HCT116 (cell line): ENCODE data around the gene GPR146. TPM values are rescaled to one million over a fixed set of nuclear protein-coding genes. Genes with fewer than 3 reads are reported as not detected.

Source experiments
- ATAC-seq: fragments of 200-7000 bp; cut with Tn5 transposase; 2 replicates; pipeline ENCODE4 v1.9.1; 2020; ENCODE audit warnings: mild to moderate bottlenecking, moderate library complexity
- BruUV-seq: library from RNA; stranded (reverse); fragments of 400-500 nt; replicated peaks from 2 replicates; lab custom pipeline; 2021; lab: Mats Ljungman, UMichigan
- CTCF ChIA-PET: fragments of 300-600 bp; sonication (Branson Sonifier 250); formaldehyde crosslinking; loops from one replicate; lab custom pipeline; 2021; ENCODE audit warnings: antibody characterized with exemption; lab: Charles Lee
- POLR2A ChIA-PET: fragments of 300-600, 350-600 bp; sonication (Branson Sonifier 250); formaldehyde crosslinking; loops from one replicate; lab custom pipeline; 2021; ENCODE audit warnings: antibody characterized with exemption; lab: Charles Lee
- RAD21 ChIA-PET, 2 experiments: fragments of 300-600 bp; sonication (Branson Sonifier 250); formaldehyde crosslinking; loops; one replicate each; lab custom pipeline; 2023; ENCODE audit warnings: low total read pairs in 2 of 2; ENCODE audit not compliant: uncharacterized antibody in 2 of 2, unreplicated experiment in 2 of 2, low non-redundant PET in 1 of 2; lab: Charles Lee
- DNase-seq: peaks from one replicate; pipeline ENCODE4 v3.0.0-alpha.2; 2010; ENCODE audit warnings: low read depth, low spot score
- H2AFZ ChIP-seq: fragments of 200-600 bp; shearing (Covaris generic), sonication (generic); 2 replicates; pipeline ENCODE4 v1.6.1; 2017; ENCODE audit warnings: low read depth, mixed run types, mixed read lengths, antibody characterized with exemption, low read length; ENCODE audit not compliant: poor library complexity, severe bottlenecking
- H3K27ac ChIP-seq: 2 replicates; pipeline ENCODE4 v1.5.1; 2012; ENCODE audit warnings: low read depth, low read length
- H3K27me3 ChIP-seq: fragments of 200-600 bp; sonication (generic); 2 replicates; pipeline ENCODE4 v1.6.1; 2016; ENCODE audit warnings: mixed run types, low read length, mixed read lengths; ENCODE audit not compliant: insufficient read depth
- H3K36me3 ChIP-seq, 2 experiments: fragments of 200-500 bp in 1 of 2; fragments of 200-600 bp in 1 of 2; sonication (Bioruptor generic) in 1 of 2; sonication (generic) in 1 of 2; 2 replicates each; pipeline versions ENCODE4 v1.5.1 to v1.6.1; 2014 to 2016; ENCODE audit warnings: low read length in 2 of 2, inconsistent platforms in 1 of 2, mixed read lengths in 1 of 2, mixed run types in 1 of 2; ENCODE audit not compliant: insufficient read depth in 2 of 2, control insufficient read depth in 1 of 2
- H3K4me1 ChIP-seq, 2 experiments: fragments of 200-600 bp in 1 of 2; sonication (generic) in 1 of 2; 2 replicates each; pipeline versions ENCODE4 v1.5.1 to v1.6.1; 2012 to 2017; ENCODE audit warnings: low read length in 2 of 2, inconsistent platforms in 1 of 2, mild to moderate bottlenecking in 1 of 2, mixed read lengths in 1 of 2, mixed run types in 1 of 2, moderate library complexity in 1 of 2; ENCODE audit not compliant: insufficient read depth in 2 of 2, control insufficient read depth in 1 of 2
- H3K4me2 ChIP-seq: fragments of 200-600 bp; sonication (generic); 2 replicates; pipeline ENCODE4 v1.6.1; 2017; ENCODE audit warnings: mixed run types, low read length, mixed read lengths
- H3K4me3 ChIP-seq, 2 experiments: fragments of 200-600 bp in 1 of 2; sonication (generic) in 1 of 2; replicated peaks in 1 of 2; 2 replicates each; pipeline ENCODE4 v1.5.1; 2011 to 2016; ENCODE audit warnings: low read length in 2 of 2, control low read depth in 1 of 2, low read depth in 1 of 2, mild to moderate bottlenecking in 1 of 2, mixed read lengths in 1 of 2, mixed run types in 1 of 2
- H3K79me2 ChIP-seq: fragments of 200-600 bp; sonication (generic); 2 replicates; pipeline ENCODE4 v1.6.1; 2017; ENCODE audit warnings: mild to moderate bottlenecking, mixed run types, low read length, moderate library complexity, mixed read lengths; ENCODE audit not compliant: insufficient read depth
- H3K9ac ChIP-seq: fragments of 200-600 bp; sonication (generic); 2 replicates; pipeline ENCODE4 v1.6.1; 2016; ENCODE audit warnings: low read length, mixed read lengths
- H3K9me2 ChIP-seq: fragments of 200-600 bp; sonication (generic), shearing (Covaris generic); 2 replicates; pipeline ENCODE4 v1.6.1; 2017; ENCODE audit warnings: mixed run types, mild to moderate bottlenecking, moderate library complexity; ENCODE audit not compliant: insufficient read depth
- H3K9me3 ChIP-seq, 2 experiments: fragments of 200-500 bp in 1 of 2; fragments of 200-600 bp in 1 of 2; sonication (Bioruptor generic) in 1 of 2; sonication (generic) in 1 of 2; 2 replicates each; pipeline ENCODE4 v1.6.1; 2014 to 2017; ENCODE audit warnings: low read length in 2 of 2, mixed read lengths in 2 of 2, inconsistent platforms in 1 of 2, low read depth in 1 of 2, mild to moderate bottlenecking in 1 of 2, mixed run types in 1 of 2, moderate library complexity in 1 of 2; ENCODE audit not compliant: control insufficient read depth in 1 of 2, insufficient read depth in 1 of 2
- H4K20me1 ChIP-seq: fragments of 200-600 bp; sonication (generic), shearing (Covaris generic); 2 replicates; pipeline ENCODE4 v1.6.1; 2017; ENCODE audit warnings: mixed run types, mild to moderate bottlenecking, moderate library complexity; ENCODE audit not compliant: insufficient read depth
- CBX3 ChIP-seq: IDR thresholded peaks from 2 replicates; pipeline ENCODE4 v1.6.1; 2012; ENCODE audit warnings: low read depth
- CEBPB ChIP-seq: IDR thresholded peaks from 2 replicates; pipeline ENCODE4 v1.6.1; 2012; ENCODE audit warnings: low read depth
- EGR1 ChIP-seq: IDR thresholded peaks from 2 replicates; pipeline ENCODE4 v1.6.1; 2012; ENCODE audit warnings: low read depth
- ELF1 ChIP-seq: IDR thresholded peaks from 2 replicates; pipeline ENCODE4 v1.6.1; 2012; ENCODE audit warnings: low read depth, borderline replicate concordance
- EZH2phosphoT487 ChIP-seq: fragments of 200-600 bp; IDR thresholded peaks from 2 replicates; pipeline ENCODE4 v1.6.1; 2018; ENCODE audit warnings: antibody characterized with exemption, borderline replicate concordance
- FOSL1 ChIP-seq: IDR thresholded peaks from 2 replicates; pipeline ENCODE4 v1.6.1; 2012; ENCODE audit warnings: low read depth
- JUND ChIP-seq: IDR thresholded peaks from 2 replicates; pipeline ENCODE4 v1.6.1; 2012
- POLR2AphosphoS5 ChIP-seq: IDR thresholded peaks from 2 replicates; pipeline ENCODE4 v1.6.1; 2011; ENCODE audit warnings: mild to moderate bottlenecking, low read depth, low read length, moderate library complexity
- RAD21 ChIP-seq: IDR thresholded peaks from 2 replicates; pipeline ENCODE4 v1.6.1; 2012; ENCODE audit warnings: low read depth, mild to moderate bottlenecking
- SIN3A ChIP-seq: IDR thresholded peaks from 2 replicates; pipeline ENCODE4 v1.6.1; 2012; ENCODE audit warnings: low read depth
- SRF ChIP-seq: IDR thresholded peaks from 2 replicates; pipeline ENCODE4 v1.6.1; 2012; ENCODE audit warnings: low read depth
- TCF7L2 ChIP-seq: IDR thresholded peaks from 2 replicates; pipeline ENCODE4 v1.7.0; 2011; ENCODE audit warnings: borderline replicate concordance, inconsistent platforms; ENCODE audit not compliant: insufficient read depth, insufficient read length; ENCODE audit errors: extremely low read depth
- ZFX ChIP-seq: fragments of 450-650 bp; IDR thresholded peaks from 2 replicates; pipeline ENCODE4 v1.6.1; 2017
- intact Hi-C: fragments of 100-400 bp; cut with micrococcal nuclease; formaldehyde crosslinking; loops from 2 replicates; pipeline ENCODE4 v1.10.0; 2022
- total RNA-seq: library from RNA; stranded (reverse); gene quantifications from one replicate; pipeline ENCODE4 v1.2.1, GENCODE V29; 2021; ENCODE audit not compliant: unreplicated experiment
- TF ChIP-seq, protein P1 (sequence below), 3 experiments: fragments of 200-600 bp in 1 of 3; sonication (generic) in 1 of 3; IDR thresholded peaks in 2 of 3; conservative IDR thresholded peaks in 1 of 3; 2 replicates each; pipeline ENCODE4 v1.5.1; 2012 to 2017; ENCODE audit warnings: low read depth in 2 of 3, low read length in 2 of 3, antibody characterized with exemption in 1 of 3, borderline replicate concordance in 1 of 3, control low read depth in 1 of 3, mild to moderate bottlenecking in 1 of 3, mixed read lengths in 1 of 3, mixed run types in 1 of 3, moderate library complexity in 1 of 3; ENCODE audit not compliant: insufficient read depth in 1 of 3
- TF ChIP-seq, protein P2 (sequence below): IDR thresholded peaks from 2 replicates; pipeline ENCODE4 v1.6.1; 2011; ENCODE audit warnings: mild to moderate bottlenecking, low read length, moderate library complexity; ENCODE audit not compliant: insufficient replicate concordance; ENCODE audit errors: extremely low read depth
- TF ChIP-seq, protein P3 (sequence below): IDR thresholded peaks from 2 replicates; pipeline ENCODE4 v1.6.1; 2012
- TF ChIP-seq, protein P4 (sequence below): IDR thresholded peaks from 2 replicates; pipeline ENCODE4 v1.6.1; 2012; ENCODE audit warnings: low read depth
- TF ChIP-seq, protein P5 (sequence below): IDR thresholded peaks from 2 replicates; pipeline ENCODE4 v1.6.1; 2012

Gene GPR146
- total RNA-seq, 1 experiment from 2014 or later, result 2.4 TPM

DNA sequence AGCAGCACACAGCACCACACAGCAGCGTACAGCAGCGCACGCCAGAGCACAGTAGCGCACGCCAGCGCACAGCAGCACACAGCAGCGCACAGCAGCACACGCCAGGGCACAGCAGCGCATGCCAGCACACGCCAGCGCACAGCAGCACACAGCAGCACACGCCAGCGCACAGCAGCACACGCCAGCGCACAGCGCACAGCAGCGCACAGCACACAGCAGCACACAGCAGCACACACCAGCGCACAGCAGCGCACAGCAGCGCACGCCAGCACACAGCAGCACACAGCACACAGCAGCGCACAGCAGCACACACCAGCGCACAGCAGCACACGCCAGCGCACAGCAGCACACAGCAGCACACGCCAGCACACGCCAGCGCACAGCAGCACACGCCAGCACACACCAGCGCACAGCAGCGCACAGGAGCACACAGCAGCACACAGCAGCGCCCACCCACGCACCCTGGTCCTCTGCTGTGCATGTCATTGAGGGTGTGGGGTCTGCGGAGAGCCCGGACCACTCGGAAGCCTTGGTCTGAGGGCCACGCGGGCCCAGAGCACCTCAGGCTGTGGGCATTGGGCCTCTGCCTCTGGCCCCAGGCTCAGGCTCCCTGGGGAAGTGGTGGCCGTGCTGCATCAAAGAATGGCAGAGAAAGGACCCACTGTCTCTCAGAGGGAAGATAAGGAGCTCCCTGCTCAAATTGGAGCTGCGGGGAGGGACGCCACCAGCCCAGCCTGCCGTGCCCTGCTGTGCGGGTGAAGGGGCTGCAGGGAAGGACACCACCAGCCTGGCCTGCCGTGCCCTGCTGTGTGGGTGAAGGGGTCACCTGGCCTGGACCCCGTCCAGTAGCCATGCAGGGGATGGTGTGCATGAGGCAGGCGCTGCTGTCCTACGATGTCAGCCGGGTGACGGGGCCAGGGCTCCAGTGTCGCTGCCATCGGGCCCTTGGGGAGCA, 27.5 kb upstream of the GPR146 start:
- no peak for TF ChIP-seq CBX3
- no peak for TF ChIP-seq CEBPB
- TF ChIP-seq, protein P1, sequence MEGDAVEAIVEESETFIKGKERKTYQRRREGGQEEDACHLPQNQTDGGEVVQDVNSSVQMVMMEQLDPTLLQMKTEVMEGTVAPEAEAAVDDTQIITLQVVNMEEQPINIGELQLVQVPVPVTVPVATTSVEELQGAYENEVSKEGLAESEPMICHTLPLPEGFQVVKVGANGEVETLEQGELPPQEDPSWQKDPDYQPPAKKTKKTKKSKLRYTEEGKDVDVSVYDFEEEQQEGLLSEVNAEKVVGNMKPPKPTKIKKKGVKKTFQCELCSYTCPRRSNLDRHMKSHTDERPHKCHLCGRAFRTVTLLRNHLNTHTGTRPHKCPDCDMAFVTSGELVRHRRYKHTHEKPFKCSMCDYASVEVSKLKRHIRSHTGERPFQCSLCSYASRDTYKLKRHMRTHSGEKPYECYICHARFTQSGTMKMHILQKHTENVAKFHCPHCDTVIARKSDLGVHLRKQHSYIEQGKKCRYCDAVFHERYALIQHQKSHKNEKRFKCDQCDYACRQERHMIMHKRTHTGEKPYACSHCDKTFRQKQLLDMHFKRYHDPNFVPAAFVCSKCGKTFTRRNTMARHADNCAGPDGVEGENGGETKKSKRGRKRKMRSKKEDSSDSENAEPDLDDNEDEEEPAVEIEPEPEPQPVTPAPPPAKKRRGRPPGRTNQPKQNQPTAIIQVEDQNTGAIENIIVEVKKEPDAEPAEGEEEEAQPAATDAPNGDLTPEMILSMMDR (IDR thresholded peaks at IDR 0.05 in 2 of 3, conservative IDR thresholded peaks at IDR 0.05 in 1 of 3; ENCODE audit: borderline replicate concordance in 1 of 3, insufficient read depth in 1 of 3, low read depth in 2 of 3, low read length in 2 of 3), result no peak
- TF ChIP-seq SRF, result no peak
- no peak for TF ChIP-seq RAD21
- TF ChIP-seq, protein P2, sequence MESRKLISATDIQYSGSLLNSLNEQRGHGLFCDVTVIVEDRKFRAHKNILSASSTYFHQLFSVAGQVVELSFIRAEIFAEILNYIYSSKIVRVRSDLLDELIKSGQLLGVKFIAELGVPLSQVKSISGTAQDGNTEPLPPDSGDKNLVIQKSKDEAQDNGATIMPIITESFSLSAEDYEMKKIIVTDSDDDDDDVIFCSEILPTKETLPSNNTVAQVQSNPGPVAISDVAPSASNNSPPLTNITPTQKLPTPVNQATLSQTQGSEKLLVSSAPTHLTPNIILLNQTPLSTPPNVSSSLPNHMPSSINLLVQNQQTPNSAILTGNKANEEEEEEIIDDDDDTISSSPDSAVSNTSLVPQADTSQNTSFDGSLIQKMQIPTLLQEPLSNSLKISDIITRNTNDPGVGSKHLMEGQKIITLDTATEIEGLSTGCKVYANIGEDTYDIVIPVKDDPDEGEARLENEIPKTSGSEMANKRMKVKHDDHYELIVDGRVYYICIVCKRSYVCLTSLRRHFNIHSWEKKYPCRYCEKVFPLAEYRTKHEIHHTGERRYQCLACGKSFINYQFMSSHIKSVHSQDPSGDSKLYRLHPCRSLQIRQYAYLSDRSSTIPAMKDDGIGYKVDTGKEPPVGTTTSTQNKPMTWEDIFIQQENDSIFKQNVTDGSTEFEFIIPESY, result no peak
- no peak for TF ChIP-seq POLR2AphosphoS5
- TF ChIP-seq JUND, result no peak
- no peak for TF ChIP-seq FOSL1
- TF ChIP-seq ELF1, result no peak
- TF ChIP-seq, protein P3, sequence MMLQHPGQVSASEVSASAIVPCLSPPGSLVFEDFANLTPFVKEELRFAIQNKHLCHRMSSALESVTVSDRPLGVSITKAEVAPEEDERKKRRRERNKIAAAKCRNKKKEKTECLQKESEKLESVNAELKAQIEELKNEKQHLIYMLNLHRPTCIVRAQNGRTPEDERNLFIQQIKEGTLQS, result no peak
- TF ChIP-seq ZFX, result no peak
- TF ChIP-seq, protein P4, sequence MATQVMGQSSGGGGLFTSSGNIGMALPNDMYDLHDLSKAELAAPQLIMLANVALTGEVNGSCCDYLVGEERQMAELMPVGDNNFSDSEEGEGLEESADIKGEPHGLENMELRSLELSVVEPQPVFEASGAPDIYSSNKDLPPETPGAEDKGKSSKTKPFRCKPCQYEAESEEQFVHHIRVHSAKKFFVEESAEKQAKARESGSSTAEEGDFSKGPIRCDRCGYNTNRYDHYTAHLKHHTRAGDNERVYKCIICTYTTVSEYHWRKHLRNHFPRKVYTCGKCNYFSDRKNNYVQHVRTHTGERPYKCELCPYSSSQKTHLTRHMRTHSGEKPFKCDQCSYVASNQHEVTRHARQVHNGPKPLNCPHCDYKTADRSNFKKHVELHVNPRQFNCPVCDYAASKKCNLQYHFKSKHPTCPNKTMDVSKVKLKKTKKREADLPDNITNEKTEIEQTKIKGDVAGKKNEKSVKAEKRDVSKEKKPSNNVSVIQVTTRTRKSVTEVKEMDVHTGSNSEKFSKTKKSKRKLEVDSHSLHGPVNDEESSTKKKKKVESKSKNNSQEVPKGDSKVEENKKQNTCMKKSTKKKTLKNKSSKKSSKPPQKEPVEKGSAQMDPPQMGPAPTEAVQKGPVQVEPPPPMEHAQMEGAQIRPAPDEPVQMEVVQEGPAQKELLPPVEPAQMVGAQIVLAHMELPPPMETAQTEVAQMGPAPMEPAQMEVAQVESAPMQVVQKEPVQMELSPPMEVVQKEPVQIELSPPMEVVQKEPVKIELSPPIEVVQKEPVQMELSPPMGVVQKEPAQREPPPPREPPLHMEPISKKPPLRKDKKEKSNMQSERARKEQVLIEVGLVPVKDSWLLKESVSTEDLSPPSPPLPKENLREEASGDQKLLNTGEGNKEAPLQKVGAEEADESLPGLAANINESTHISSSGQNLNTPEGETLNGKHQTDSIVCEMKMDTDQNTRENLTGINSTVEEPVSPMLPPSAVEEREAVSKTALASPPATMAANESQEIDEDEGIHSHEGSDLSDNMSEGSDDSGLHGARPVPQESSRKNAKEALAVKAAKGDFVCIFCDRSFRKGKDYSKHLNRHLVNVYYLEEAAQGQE, result no peak
- TF ChIP-seq EZH2phosphoT487, result no peak
- no peak for TF ChIP-seq TCF7L2
- no peak for TF ChIP-seq EGR1
- no peak for TF ChIP-seq SIN3A
- TF ChIP-seq, protein P5, sequence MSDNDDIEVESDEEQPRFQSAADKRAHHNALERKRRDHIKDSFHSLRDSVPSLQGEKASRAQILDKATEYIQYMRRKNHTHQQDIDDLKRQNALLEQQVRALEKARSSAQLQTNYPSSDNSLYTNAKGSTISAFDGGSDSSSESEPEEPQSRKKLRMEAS, result no peak
- no TSS peak for BruUV-seq
- POLR2A ChIA-PET, result no interaction called here
- Histone ChIP-seq H4K20me1 (no peaks in the 10 kb centered on the region), H3K4me2 (no peak overlapping the region), H3K36me3 (peaks cover 0 to 9% of the 10 kb centered on the region in 2 experiments; a peak in 1 of 4 replicates), H3K4me3 (no peak overlapping the region), H3K4me1 (no peaks in the 10 kb centered on the region), H3K9me3 (no peaks in the 10 kb centered on the region), H3K79me2 (peaks cover 5% of the 10 kb centered on the region; the same call in 1 of the 2 replicates), H3K9me2 (no peaks in the 10 kb centered on the region), H3K27me3 (no peaks in the 10 kb centered on the region), H2AFZ (no peak overlapping the region), H3K27ac (no peak overlapping the region; the same call in 1 of the 2 replicates), H3K9ac (no peak overlapping the region)
- DNase-seq, result no peak
- RAD21 ChIA-PET, result no interaction called here
- no peak for ATAC-seq
- CTCF ChIA-PET, result no interaction called here
- intact Hi-C loops, result no loop called here
